Activated CD4-positive, alpha-beta T cell treated with anti-CD3 and anti-CD28 coated beads, Interleukin-2, Interleukin-6, amounts not matched to agents 100 ng/mL and 50 ng/mL, durations not matched to agents 16 hours and 8 hours (primary cell): Measurements from ENCODE around the gene PAQR7.

Experiments used
- DNase-seq: peaks from one replicate; pipeline ENCODE4 v3.0.0-alpha.2; 2020

The PAQR7 gene

GRCh38 chr1:25875154-25875855 lies at the start of gene PAQR7:
Gene PAQR7 (minus strand): TSS chr1:25875708. CDS start chr1:25863839, 11,869 bp downstream.
- peak; percentile 63 for DNase-seq

GRCh38 chr1:25924454-25924853 lies 48.9 kb upstream of the PAQR7 start:
- no peak for DNase-seq

GRCh38 chr1:25922971-25923552 lies 47.6 kb upstream of the PAQR7 start:
- peak; percentile 17 for DNase-seq

GRCh38 chr1:25922056-25922970 lies 46.8 kb upstream of the PAQR7 start:
- DNase-seq: peak; percentile 44

- no peak for DNase-seq
Observed at GRCh38 chr1:25918615-25919014, 43.1 kb upstream of the PAQR7 start.

GRCh38 chr1:25917996-25918395 lies 42.5 kb upstream of the PAQR7 start:
- DNase-seq: peak; percentile 35

GRCh38 chr1:25916460-25916859 lies 41.0 kb upstream of the PAQR7 start:
- no peak for DNase-seq

- no peak for DNase-seq
Observed at GRCh38 chr1:25914074-25914995, 38.8 kb upstream of the PAQR7 start.

GRCh38 chr1:25913206-25913605 lies 37.7 kb upstream of the PAQR7 start:
- DNase-seq: no peak

GRCh38 chr1:25912076-25912831 lies 36.7 kb upstream of the PAQR7 start:
- no peak for DNase-seq

- no peak for DNase-seq
Observed at GRCh38 chr1:25911162-25911561, 35.7 kb upstream of the PAQR7 start.

- DNase-seq: no peak
Observed at GRCh38 chr1:25909040-25909439, 33.5 kb upstream of the PAQR7 start.

GRCh38 chr1:25908161-25908560 lies 32.7 kb upstream of the PAQR7 start:
- DNase-seq: no peak

GRCh38 chr1:25907601-25908000 lies 32.1 kb upstream of the PAQR7 start:
- no peak for DNase-seq

GRCh38 chr1:25906644-25907300 lies 31.3 kb upstream of the PAQR7 start:
- DNase-seq: peak; percentile 25

- peak; percentile 96 for DNase-seq
Observed at GRCh38 chr1:25905680-25906643, 30.5 kb upstream of the PAQR7 start, which contains the start of gene STMN1. Gene STMN1 (minus strand): TSS chr1:25906419. CDS start chr1:25904676, 1,743 bp downstream.

- DNase-seq: peak; percentile 98
Observed at GRCh38 chr1:25904943-25905679, 29.6 kb upstream of the PAQR7 start.

- DNase-seq: no peak
Observed at GRCh38 chr1:25903986-25904385, 28.5 kb upstream of the PAQR7 start.

GRCh38 chr1:25902462-25902861 lies 27.0 kb upstream of the PAQR7 start:
- DNase-seq: no peak
